Fibroblast of gingiva (primary cell): ENCODE measurements around the gene MAN2A2.
"Not testable (repeated sequence)": the region's sequence is repeated elsewhere in the genome, so short reads cannot be mapped to it uniquely, and the experiment has no call there.

ENCODE experiments used
- DNase-seq: peaks from one replicate; pipeline ENCODE4 v3.0.0-alpha.2; 2011; ENCODE audit warnings: low read depth

Gene MAN2A2

DNA sequence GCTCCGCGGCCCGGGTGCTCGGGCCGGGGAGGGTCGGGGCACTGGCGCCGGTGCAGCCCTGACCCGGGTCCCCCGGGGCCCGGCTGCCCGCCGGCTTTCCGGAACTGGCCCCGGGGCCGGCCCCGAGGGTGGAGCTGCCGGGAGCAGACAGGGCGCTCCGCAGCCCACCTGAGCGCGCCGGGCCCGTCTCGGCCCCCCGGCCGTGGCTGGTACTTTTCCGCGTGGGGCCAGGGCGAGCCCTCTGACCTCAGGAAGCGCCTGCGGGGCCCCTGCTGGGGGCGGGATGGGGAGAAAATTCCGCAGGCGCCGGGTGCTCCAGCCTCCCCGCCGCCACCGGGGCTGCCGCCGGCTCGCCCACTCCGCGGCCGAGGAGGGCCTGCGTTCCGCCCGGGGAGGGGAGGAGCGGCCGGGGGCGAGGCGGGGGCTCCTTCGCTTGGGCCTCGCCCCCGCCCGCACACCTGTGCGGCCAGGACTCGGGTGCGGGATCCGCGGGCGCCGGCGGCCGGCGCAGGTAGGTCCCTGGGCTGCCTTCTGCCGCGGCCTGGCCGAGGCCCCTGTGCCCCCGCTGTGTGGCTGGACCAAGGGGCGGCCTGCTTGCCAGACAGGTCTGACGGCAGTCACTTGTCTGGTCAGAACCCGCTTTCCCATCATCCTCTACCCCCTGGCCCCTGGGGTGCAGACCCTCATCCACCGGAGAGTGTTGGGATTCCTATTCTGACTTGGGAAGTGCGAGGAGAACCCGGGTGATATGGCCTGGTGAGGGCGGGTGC, 31.2 kb upstream of the MAN2A2 start:
- DNase-seq = no peak

DNA sequence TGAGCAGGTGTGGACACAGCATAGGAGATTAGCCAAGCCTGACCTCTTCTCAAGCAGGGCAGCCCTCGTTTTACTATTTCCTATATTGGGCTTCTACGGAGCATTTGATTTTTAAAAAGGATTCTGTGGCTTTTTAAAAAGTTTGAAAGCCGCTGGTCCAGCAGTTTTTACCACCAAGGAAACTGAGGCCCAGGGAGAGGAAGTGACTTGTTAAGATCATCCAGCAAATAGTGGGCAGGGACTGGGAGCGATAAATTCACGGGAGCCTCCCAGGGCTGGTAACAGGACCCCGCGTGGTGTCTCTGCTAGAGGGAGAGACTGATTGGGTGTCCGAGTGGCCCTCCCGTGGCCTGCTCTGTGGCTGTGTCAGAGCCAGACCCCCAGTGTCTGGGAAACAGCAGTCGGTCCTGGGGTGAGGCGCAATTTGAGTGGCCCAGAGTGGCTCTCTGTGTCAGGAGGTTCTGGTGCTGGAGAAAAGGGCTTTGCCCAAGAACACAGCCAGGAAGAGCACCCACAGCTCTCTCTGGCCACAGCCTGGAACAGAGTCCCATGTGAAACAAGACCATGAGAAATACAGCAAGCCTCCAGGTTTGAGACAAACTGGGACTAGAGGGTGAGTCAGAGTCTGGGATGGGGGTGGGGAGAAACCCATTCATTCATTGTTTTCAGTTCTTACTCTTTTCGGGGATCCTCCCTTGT, 30.5 kb upstream of the MAN2A2 start:
- peak; percentile 39 for DNase-seq

DNA sequence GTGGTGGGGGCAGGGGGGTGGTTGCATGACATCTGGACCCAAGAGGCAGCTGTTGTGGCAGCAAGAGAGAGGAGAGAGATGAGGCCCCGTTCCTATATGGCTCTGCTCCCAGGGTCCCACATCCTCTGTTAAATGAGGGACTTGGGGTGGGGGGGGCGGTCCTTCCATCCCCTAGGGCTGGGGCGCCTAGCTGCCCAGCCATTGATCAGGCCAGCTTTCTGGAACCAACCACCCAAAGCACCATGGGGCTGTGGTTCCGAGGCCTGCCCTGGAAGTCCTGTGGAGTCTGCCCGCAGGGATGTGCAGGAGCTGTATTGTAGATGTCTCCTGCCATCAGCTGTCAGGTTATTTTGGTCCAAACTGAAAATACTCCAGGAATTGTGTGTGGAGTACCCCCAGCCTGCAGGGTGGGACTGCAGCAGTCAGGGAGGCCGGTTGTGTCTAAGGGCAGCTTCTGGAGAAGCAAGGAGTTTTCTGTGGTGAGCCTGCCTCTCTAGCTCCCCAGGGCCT, 29.6 kb upstream of the MAN2A2 start:
- no peak for DNase-seq

- no peak for DNase-seq
Measured at GRCh38 chr15:90873998-90874605, 29.0 kb upstream of the MAN2A2 start.

GRCh38 chr15:90874986-90875385, 28.1 kb upstream of the MAN2A2 start:
- not testable (repeated sequence) for DNase-seq

GRCh38 chr15:90875549-90875981, 27.5 kb upstream of the MAN2A2 start:
- no peak for DNase-seq

DNA sequence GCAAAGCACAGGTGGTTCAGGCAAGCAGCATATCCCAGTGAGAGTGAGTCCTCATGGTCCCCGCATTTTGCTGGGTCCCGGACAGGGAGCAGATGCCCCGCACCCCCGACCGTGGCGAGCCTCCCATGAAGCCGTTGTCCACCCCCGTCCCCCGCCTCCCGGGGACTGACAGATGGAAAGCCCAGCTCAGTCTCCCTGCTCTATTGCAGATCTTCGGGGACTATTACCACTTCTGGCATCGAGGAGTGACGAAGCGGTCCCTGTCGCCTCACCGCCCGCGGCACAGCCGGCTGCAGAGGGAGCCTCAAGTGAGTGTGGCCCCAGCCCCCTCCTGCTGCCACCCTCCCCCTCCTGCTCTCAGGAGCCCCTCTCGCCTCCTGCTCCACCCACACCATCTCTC, 27.1 kb upstream of the MAN2A2 start:
- DNase-seq = no peak

DNA sequence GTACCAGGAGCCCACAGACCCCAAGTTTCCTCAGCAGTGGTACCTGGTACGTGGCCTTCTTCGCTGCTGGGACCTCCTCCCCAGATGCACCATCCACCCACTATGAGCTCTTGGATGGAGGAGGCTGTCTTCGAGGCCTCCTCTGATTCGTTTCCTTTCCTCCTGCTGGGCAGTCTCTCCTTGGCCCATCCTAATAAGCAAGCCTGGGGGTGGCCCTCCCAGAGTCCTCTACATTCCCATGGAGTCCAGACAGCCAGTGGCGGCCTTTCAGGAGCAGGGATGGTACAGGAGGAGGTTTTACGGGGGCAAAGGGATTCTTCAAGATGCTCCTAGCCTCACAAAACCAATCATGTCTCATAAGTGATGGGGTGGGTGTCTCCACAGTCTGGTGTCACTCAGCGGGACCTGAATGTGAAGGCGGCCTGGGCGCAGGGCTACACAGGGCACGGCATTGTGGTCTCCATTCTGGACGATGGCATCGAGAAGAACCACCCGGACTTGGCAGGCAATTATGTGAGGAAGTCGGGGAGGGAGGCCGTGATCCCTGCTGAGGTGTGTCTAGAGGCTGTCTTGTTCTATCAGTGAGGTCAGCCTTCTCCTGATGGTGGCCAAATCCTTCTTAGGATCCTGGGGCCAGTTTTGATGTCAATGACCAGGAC, 26.5 kb upstream of the MAN2A2 start:
- no peak for DNase-seq

- DNase-seq = no peak
Measured at GRCh38 chr15:90877315-90877714, 25.8 kb upstream of the MAN2A2 start.

DNA sequence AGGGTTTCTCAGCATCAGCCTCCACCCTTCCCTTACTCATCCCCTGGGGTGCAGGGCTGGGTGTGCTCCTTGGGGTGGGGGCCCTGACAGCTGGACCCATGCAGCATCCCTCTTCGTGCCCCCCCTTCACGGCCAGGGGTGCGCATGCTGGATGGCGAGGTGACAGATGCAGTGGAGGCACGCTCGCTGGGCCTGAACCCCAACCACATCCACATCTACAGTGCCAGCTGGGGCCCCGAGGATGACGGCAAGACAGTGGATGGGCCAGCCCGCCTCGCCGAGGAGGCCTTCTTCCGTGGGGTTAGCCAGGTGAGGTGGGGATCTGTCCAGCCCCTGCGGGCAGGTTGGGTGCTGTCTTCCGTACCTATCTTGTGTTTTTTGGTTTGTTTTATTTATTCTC, 25.1 kb upstream of the MAN2A2 start:
- DNase-seq = no peak

DNA sequence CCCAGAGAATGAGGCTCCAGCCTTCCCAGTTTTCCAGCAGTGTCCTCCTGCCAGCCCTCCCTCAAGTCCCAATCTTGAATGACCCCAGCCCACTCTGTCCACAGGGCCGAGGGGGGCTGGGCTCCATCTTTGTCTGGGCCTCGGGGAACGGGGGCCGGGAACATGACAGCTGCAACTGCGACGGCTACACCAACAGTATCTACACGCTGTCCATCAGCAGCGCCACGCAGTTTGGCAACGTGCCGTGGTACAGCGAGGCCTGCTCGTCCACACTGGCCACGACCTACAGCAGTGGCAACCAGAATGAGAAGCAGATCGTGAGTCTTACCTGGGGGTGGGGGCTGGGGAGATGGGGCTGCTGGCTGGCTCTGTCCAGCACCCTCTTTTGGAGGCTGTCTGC, 24.4 kb upstream of the MAN2A2 start:
- no peak for DNase-seq

DNA sequence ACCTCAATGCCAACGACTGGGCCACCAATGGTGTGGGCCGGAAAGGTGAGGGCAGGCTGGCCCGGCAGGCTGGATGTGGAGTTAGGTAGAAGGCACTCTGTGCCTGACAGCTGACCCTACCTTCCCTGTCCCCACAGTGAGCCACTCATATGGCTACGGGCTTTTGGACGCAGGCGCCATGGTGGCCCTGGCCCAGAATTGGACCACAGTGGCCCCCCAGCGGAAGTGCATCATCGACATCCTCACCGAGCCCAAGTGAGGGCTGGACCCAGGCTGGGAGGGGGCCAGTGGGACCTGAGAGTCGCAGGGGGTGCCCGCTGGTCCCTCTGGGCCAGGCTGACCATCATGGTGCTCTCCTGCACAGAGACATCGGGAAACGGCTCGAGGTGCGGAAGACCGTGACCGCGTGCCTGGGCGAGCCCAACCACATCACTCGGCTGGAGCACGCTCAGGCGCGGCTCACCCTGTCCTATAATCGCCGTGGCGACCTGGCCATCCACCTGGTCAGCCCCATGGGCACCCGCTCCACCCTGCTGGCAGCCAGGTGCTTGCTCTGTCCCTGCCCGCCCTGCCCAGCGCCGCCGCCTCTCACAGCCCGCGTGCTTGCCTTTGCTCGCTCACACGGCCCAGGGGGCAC, 23.3 kb upstream of the MAN2A2 start:
- DNase-seq = no peak

DNA sequence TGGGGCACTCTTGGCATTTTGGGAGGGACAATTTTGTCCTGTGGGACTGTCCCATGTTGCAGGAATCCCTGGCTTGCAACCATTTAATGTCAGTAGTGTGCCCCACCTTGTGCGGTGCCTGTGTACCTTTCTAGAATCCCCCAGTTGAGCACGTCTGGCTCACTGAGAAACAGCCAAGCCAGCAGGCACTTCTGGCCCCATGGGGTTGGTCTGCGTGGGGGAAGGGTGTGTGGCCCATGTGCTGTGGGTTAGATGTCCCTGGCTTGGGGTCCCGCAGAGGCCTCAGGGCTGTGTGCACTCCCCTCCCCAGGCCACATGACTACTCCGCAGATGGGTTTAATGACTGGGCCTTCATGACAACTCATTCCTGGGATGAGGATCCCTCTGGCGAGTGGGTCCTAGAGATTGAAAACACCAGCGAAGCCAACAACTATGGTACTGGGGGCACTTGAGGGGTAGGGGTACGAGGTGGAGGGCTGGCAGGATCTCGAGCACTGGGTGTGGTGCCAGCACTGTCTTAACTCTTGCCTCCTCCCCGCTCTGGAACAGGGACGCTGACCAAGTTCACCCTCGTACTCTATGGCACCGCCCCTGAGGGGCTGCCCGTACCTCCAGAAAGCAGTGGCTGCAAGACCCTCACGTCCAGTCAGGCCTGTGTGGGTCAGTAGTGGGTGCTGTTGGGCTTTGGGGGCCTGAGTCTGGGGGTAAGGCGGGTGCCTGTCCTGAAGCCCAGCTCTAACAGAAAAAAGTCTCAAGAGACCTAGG, 22.5 kb upstream of the MAN2A2 start:
- DNase-seq = no peak

GRCh38 chr15:90881181-90881977, 21.7 kb upstream of the MAN2A2 start:
- DNase-seq = no peak

GRCh38 chr15:90881978-90882721, 21.0 kb upstream of the MAN2A2 start:
- DNase-seq = no peak

GRCh38 chr15:90882781-90883525, 20.1 kb upstream of the MAN2A2 start:
- DNase-seq = no peak

DNA sequence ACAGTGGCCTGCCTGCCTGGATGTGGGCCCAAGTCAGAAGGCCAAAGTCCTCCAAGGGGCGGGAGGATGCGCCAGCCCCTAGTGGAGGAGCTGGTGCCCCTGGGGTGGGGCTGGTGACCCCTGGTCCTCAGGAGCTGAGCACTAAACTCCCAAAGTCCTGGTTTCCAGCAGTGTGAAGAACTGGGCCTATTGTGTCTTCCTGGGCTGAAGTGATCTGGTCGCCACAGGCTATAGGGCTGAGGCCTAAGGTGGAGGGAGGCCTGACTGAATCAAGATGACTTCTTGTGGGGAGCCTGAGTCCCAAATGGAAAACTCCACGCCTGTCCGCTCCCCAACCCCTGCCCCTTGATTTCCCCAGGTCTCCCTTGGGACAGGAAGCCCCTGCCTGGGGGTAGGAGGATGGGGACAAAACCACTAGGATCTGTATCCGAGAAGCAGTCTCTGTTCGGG, 19.6 kb upstream of the MAN2A2 start:
- peak; percentile 20 for DNase-seq

GRCh38 chr15:90883976-90884718, 19.0 kb upstream of the MAN2A2 start, which contains the start of gene FES:
Gene FES (plus strand): TSS chr15:90884504. CDS start chr15:90885046, 542 bp downstream.
- peak; percentile 65 for DNase-seq
